Measurements from ENCODE around the gene SMARCC2.

Gene SMARCC2

DNA sequence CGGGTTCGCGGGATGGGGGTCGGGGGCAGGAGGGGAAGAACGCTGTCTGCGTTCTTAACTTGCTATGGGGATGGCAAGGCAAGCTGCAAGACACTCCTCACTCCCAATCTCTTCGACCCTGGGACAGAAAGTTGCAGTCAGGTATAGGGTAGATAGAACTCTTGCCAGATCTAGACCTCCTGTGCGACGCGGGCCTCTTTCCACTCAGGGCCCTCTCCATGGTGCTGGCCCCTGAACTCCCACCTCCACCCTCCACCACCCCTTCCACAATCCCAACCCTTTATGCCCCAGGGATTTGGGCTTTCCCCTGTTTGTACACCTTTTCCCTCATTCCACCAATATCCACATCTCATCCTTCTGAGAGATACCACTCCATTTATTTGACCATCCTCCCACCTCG lies 35.7 kb upstream of the SMARCC2 start:
- TF ChIP-seq, protein P1, sequence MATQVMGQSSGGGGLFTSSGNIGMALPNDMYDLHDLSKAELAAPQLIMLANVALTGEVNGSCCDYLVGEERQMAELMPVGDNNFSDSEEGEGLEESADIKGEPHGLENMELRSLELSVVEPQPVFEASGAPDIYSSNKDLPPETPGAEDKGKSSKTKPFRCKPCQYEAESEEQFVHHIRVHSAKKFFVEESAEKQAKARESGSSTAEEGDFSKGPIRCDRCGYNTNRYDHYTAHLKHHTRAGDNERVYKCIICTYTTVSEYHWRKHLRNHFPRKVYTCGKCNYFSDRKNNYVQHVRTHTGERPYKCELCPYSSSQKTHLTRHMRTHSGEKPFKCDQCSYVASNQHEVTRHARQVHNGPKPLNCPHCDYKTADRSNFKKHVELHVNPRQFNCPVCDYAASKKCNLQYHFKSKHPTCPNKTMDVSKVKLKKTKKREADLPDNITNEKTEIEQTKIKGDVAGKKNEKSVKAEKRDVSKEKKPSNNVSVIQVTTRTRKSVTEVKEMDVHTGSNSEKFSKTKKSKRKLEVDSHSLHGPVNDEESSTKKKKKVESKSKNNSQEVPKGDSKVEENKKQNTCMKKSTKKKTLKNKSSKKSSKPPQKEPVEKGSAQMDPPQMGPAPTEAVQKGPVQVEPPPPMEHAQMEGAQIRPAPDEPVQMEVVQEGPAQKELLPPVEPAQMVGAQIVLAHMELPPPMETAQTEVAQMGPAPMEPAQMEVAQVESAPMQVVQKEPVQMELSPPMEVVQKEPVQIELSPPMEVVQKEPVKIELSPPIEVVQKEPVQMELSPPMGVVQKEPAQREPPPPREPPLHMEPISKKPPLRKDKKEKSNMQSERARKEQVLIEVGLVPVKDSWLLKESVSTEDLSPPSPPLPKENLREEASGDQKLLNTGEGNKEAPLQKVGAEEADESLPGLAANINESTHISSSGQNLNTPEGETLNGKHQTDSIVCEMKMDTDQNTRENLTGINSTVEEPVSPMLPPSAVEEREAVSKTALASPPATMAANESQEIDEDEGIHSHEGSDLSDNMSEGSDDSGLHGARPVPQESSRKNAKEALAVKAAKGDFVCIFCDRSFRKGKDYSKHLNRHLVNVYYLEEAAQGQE (IDR thresholded peaks at IDR 0.05; ENCODE audit: insufficient read depth in 1 of 2, low read depth in 2 of 2, low read length in 2 of 2) = peak; percentile 80 to 90
- TF ChIP-seq FOXP2 (optimal IDR thresholded peaks at IDR 0.05; ENCODE audit: borderline replicate concordance, extremely low read depth, extremely low read length, insufficient read depth) = no peak

DNA sequence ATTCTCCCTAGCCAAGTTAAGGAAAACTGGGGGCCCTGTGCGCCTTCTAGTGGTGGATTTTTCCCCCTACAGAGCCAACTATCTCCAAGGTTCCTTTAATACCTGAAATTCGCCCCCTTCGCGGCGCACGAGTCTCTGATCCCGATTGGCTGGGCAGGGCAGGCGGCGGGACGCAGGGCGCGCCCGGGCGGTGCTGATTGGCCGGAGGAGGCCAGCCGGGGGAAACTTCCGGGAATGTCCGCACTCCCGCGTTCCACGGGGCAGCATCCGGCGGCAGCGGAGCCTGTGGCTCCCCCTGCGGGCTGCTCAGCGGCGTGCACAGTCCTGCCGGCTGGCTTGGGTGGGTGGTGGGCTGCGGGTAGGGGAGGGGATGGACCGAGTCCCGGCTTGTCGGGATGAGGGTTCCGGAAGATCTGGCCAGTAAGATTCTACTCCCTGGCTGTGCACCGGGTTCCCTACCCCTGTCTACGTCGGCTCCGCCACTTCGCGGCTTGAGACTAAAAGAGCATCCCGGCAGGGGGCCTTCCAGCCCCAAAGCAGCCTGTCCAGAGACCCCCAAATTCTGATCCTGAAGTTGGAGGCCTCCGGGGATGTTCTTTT lies 34.9 kb upstream of the SMARCC2 start, which contains the start of gene NABP2:
Gene NABP2, plus strand, starts transcription at position 241 of the 600 bp plus-strand sequence. CDS start 515 bp downstream, outside the sequence.
- TF ChIP-seq TAF1 (IDR thresholded peaks at IDR 0.05; ENCODE audit: borderline replicate concordance, insufficient read depth, low read length) (0 out of 2 replicates have a peak, but pooled peaks have one; percentile 64), FOXP2 (optimal IDR thresholded peaks at IDR 0.05; ENCODE audit: borderline replicate concordance, extremely low read depth, extremely low read length, insufficient read depth) (peak; percentile 86), POLR2AphosphoS5 (IDR thresholded peaks at IDR 0.05; ENCODE audit: low read depth, low read length) (peak; percentile 40; the same call in 1 of the 2 replicates), SIN3A (IDR thresholded peaks at IDR 0.05; ENCODE audit: borderline replicate concordance, insufficient read depth, low read length) (0 out of 2 replicates have a peak, but pooled peaks have one; percentile 62)
- TF ChIP-seq, protein P1 (IDR thresholded peaks at IDR 0.05; ENCODE audit: insufficient read depth in 1 of 2, low read depth in 2 of 2, low read length in 2 of 2) = peak; percentile 28 to 54; a peak in 1 of 4 replicates

DNA sequence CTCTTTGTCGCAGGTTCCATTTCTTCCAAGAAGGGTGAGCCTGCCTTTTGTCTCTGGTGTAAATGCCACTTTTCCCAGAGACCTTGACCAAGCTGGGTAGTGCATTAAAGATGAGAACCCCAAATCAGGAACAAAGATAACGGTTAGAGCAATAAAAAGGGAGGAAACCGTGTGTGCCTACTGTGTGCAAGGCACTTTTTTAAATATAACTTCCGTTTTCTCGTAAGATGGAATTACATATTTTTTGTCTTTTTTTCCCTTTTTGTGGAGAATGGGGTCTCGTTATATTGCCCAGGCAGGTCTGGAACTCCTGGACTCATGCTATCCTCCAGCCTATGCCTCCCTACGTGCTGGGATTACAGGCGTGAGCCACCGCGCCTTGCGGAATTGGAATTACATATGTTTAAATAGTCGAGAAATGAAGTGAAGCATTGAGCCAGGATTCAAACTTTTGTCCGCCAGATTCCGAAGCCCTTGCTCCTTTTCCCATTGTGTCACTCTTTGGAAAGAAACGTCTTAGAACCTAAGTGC lies 34.4 kb upstream of the SMARCC2 start:
- TF ChIP-seq, protein P1 (IDR thresholded peaks at IDR 0.05; ENCODE audit: insufficient read depth in 1 of 2, low read depth in 2 of 2, low read length in 2 of 2) = no peak
- TF ChIP-seq POLR2AphosphoS5 (IDR thresholded peaks at IDR 0.05; ENCODE audit: low read depth, low read length) (no peak), FOXP2 (optimal IDR thresholded peaks at IDR 0.05; ENCODE audit: borderline replicate concordance, extremely low read depth, extremely low read length, insufficient read depth) (no peak)

DNA sequence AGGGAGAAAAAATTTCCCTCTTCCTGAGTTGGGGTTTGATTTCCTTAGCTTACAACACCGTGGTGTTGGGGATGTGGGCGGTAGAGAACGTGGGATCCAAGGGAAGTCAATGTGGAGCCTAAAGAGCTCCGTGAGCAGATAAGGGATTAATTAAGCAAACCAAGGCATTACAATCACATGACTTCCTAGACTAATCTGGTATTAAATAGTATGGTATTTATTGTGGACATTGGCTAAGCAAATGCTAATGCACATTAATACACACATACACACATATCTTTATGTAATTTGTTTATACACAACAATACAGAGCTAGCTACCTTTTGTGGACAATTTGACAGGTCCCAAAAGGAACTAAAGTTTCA lies 33.2 kb upstream of the SMARCC2 start:
- TF ChIP-seq POLR2AphosphoS5 (IDR thresholded peaks at IDR 0.05; ENCODE audit: low read depth, low read length) (no peak), SIN3A (IDR thresholded peaks at IDR 0.05; ENCODE audit: borderline replicate concordance, insufficient read depth, low read length) (no peak), TAF1 (IDR thresholded peaks at IDR 0.05; ENCODE audit: borderline replicate concordance, insufficient read depth, low read length) (no peak), FOXP2 (optimal IDR thresholded peaks at IDR 0.05; ENCODE audit: borderline replicate concordance, extremely low read depth, extremely low read length, insufficient read depth) (no peak)
- TF ChIP-seq, protein P1 (IDR thresholded peaks at IDR 0.05; ENCODE audit: insufficient read depth in 1 of 2, low read depth in 2 of 2, low read length in 2 of 2) = no peak
